HFF-Myc (cell line): ENCODE measurements around the gene ADGRA1.

Experiments used
- DNase-seq: peaks from one replicate; pipeline ENCODE4 v3.0.0-alpha.2; 2011; ENCODE audit warnings: low read depth; ENCODE audit errors: extremely low read depth
- H3K4me3 ChIP-seq: replicated peaks from 2 replicates; pipeline ENCODE4 v1.5.1; 2011; ENCODE audit warnings: low read depth, mild to moderate bottlenecking, control low read depth, low read length
- TF ChIP-seq, protein P1 (sequence below): IDR thresholded peaks from 2 replicates; pipeline ENCODE4 v1.5.1; 2012; ENCODE audit warnings: mild to moderate bottlenecking, low read depth, low read length, control low read depth; ENCODE audit errors: missing control alignments

ADGRA1 gene

DNA sequence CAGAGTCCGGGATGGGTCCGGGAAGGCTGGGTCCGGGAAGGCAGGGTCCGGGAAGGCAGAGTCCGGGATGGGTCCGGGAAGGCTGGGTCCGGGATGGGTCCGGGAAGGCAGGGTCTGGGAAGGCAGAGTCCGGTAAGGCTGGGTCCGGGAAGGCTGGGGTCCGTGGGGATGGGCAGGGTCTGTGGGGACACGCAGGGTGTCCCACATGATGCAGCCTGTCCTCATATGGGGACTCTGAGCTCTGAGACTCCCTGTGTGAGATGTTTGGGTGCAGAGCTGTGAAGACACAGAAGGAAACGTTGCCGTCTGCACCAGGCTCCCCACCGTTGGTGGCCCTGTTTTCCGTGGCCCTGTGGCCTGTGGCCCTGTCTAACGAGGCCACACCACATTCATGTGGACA is 45.7 kb upstream of the ADGRA1 start:
- DNase-seq = no peak
- H3K4me3 ChIP-seq = no peak overlapping the region
- TF ChIP-seq, protein P1, sequence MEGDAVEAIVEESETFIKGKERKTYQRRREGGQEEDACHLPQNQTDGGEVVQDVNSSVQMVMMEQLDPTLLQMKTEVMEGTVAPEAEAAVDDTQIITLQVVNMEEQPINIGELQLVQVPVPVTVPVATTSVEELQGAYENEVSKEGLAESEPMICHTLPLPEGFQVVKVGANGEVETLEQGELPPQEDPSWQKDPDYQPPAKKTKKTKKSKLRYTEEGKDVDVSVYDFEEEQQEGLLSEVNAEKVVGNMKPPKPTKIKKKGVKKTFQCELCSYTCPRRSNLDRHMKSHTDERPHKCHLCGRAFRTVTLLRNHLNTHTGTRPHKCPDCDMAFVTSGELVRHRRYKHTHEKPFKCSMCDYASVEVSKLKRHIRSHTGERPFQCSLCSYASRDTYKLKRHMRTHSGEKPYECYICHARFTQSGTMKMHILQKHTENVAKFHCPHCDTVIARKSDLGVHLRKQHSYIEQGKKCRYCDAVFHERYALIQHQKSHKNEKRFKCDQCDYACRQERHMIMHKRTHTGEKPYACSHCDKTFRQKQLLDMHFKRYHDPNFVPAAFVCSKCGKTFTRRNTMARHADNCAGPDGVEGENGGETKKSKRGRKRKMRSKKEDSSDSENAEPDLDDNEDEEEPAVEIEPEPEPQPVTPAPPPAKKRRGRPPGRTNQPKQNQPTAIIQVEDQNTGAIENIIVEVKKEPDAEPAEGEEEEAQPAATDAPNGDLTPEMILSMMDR = no peak

DNA sequence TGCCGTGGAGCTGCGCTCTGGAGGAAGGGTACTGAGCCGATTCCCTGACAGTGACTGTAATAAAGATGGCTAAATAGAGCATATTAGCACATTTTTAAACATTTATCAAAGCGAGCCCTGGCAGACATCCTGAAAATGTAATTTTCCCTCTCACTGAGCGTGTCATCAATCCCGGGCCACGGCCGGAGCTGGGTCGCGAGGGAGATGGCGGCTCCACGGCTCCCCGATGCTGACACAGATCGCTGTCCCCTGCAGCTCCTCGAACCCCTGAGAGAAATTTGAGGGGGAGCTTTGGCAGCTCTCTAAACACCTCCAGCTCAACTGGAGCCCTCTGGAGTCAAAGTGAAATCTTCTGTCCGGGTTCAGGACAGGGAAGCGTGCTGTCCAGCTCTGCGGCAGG is 44.9 kb upstream of the ADGRA1 start:
- no peak overlapping the region for H3K4me3 ChIP-seq
- TF ChIP-seq, protein P1 = no peak
- no peak for DNase-seq

DNA sequence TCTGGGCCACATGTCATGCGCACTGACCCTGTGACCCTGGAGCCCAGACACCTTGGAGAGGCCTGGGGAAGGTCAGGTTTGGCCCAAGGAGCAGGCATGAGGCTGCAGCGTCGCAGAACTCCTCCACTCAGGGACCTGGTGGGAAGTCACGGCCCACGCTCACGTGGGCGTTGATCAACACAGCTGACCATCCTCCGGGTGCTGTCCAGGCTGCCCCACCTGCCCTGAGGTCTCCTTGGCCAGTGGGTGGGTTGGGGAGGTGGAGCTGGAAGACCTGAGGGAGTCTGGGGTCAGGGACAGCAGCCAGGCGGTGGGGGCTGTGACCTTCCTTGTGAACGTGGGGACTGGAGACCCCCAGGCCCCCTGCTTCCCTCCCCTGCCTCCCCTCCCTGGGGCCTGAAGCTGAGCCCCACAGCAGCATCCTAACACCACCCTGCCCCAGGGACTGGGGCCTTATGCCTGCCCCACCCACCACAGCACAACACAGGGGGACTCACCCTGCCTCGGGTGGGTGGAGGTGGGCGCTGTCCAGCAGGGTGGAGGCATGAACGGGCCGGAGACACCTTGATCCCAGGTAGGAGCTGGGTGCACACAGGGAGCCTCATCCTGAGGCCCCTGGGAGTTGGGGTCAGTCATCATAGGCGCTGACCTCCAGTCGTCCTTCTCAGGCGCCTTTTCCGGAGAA is 44.0 kb upstream of the ADGRA1 start:
- no peak for DNase-seq
- H3K4me3 ChIP-seq = no peak overlapping the region
- TF ChIP-seq, protein P1 = no peak

DNA sequence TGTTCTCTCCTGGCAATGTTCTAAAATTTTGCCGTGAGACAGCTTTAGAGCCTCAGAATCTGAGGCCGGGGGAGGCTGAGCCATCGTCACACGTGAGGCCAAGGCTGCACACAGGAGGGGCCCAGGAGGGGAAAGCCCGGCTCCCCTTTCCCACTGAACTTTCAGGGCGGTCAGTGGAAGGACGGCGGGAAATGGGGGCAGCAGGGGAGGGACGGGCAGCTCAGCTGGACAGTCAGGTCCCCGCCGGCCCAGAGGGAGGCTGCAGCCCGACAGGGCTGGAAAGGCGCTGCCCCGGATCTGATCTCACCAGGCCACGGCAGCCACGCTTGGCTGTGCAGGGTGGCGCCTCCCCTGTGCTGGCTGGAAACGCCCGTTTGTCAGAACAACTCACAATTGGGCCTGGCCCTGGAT is 43.3 kb upstream of the ADGRA1 start:
- TF ChIP-seq, protein P1 = no peak
- no peak overlapping the region for H3K4me3 ChIP-seq
- no peak for DNase-seq

DNA sequence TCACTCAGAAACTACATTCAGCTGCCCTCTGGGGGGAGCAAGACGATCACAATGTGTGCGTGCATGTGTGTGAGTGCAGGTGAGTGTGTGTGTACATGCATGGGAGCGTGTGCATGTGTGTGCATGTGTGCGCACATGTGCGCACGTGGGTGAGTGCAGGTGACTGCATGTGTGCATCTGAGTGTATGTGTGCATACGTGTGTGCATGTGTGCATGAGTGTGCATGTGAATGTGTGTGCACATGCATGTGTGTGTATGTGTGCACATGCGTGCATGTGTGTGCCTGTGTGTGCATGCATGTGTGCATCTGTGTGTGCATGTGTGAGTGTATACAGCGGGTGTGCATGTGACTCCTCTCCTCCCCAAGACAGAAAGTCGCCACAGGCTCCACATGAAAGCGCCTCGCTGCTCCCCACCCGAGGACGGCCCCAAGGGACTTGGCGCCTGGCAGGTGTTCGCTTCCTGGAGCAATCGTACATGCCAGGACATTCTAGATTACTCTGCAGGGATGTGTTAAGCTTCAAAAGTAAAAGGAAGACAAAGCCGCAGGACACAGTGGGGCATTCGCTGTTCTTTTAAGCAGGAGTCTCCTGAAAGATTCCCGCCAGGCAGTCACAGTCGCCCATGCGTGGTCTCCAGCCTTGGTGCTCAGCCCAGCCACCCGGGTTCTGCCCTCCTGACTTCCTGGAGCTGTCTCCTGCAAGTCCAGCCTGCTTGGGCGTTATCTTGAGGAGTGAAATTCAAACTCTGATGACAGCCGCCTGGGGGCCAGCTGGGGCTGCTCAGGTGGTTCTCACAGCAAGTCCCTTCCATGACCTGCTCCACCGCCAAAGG is 42.0 kb upstream of the ADGRA1 start:
- DNase-seq = no peak
- no peak overlapping the region for H3K4me3 ChIP-seq
- TF ChIP-seq, protein P1 = no peak

DNA sequence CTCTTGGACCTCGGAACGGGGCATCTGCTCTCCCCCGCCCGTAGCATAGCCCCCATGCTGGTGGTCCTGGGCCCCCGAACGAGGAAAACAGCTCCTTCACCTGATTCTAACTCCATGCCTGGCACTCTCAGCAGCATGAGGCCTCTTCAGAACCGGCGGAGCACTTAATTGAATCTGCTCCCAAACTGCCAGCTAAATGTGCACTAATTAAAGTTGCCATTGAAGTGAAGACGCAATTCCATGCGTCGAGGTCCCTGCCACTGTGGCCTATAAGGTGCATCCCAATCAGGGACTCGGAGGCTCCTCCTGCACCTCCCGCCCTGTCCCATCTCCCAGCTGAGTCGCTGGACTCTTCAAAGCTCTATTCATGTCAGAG is 41.3 kb upstream of the ADGRA1 start:
- DNase-seq = no peak
- TF ChIP-seq, protein P1 = no peak
- H3K4me3 ChIP-seq = no peak overlapping the region
